Endothelial cell of umbilical vein (primary cell): ENCODE measurements around the gene C1orf185. TPM values are rescaled to one million over a fixed set of nuclear protein-coding genes. Genes with fewer than 3 reads are reported as not detected.
"Not testable (repeated sequence)": the region's sequence is repeated elsewhere in the genome, so short reads cannot be mapped to it uniquely, and the experiment has no call there.

ENCODE experiments used
- BruUV-seq: library from RNA; stranded (reverse); fragments of 400-500 nt; replicated peaks from 2 replicates; lab custom pipeline; 2021; lab: Mats Ljungman, UMichigan
- CTCF ChIA-PET: fragments of 300-600, 350-600 bp; sonication (Branson Sonifier 250); formaldehyde crosslinking; loops from one replicate; lab custom pipeline; 2021; ENCODE audit warnings: antibody characterized with exemption, inconsistent platforms; lab: Charles Lee
- POLR2A ChIA-PET: fragments of 300-600, 350-600 bp; sonication (Branson Sonifier 250); formaldehyde crosslinking; loops from one replicate; lab custom pipeline; 2021; ENCODE audit warnings: antibody characterized with exemption, inconsistent platforms; lab: Charles Lee
- DNase-seq: peaks from one replicate; pipeline ENCODE4 v3.0.0-alpha.2; 2011; ENCODE audit warnings: low read depth, low spot score
- FAIRE-seq: peaks from 2 replicates; lab custom pipeline; 2011; peaks lifted over from hg19 to GRCh38; lab: Jason Lieb, UNC
- H2AFZ ChIP-seq: 2 replicates; pipeline ENCODE4 v1.6.0; 2012; ENCODE audit warnings: low read depth, low read length, control low read depth, inconsistent platforms
- H3K27ac ChIP-seq: 2 replicates; pipeline ENCODE4 v1.5.1; 2011; ENCODE audit warnings: low read depth, mild to moderate bottlenecking, control low read depth, low read length, moderate library complexity; ENCODE audit not compliant: insufficient read depth
- H3K27me3 ChIP-seq, 2 experiments: 2 replicates each; pipeline versions ENCODE4 v1.6.0 to v1.6.1; 2011; ENCODE audit warnings: low read length in 2 of 2, mixed read lengths in 1 of 2; ENCODE audit not compliant: control insufficient read depth in 2 of 2, insufficient read depth in 2 of 2
- H3K36me3 ChIP-seq, 2 experiments: 2 replicates in 1 of 2; 3 replicates in 1 of 2; pipeline ENCODE4 v1.5.1; 2011; ENCODE audit warnings: low read length in 2 of 2, mild to moderate bottlenecking in 1 of 2, moderate library complexity in 1 of 2; ENCODE audit not compliant: control insufficient read depth in 2 of 2, insufficient read depth in 2 of 2; ENCODE audit errors: extremely low read depth in 1 of 2
- H3K4me1 ChIP-seq: 3 replicates; pipeline ENCODE4 v1.5.1; 2011; ENCODE audit warnings: mild to moderate bottlenecking, low read length; ENCODE audit not compliant: control insufficient read depth, insufficient read depth; ENCODE audit errors: extremely low read depth
- H3K4me2 ChIP-seq: 2 replicates; pipeline ENCODE4 v1.6.1; 2011; ENCODE audit warnings: low read length, control low read depth, mixed read lengths; ENCODE audit not compliant: insufficient read depth
- H3K4me3 ChIP-seq, 3 experiments: fragments of 200-600 bp in 1 of 3; sonication (generic), shearing (Covaris generic) in 1 of 3; replicated peaks in 1 of 3; 2 replicates each; pipeline ENCODE4 v1.5.1; 2011 to 2016; ENCODE audit warnings: control low read depth in 3 of 3, low read length in 3 of 3, mild to moderate bottlenecking in 2 of 3, inconsistent platforms in 1 of 3, low read depth in 1 of 3, moderate library complexity in 1 of 3; ENCODE audit not compliant: insufficient read depth in 1 of 3
- H3K79me2 ChIP-seq: 2 replicates; pipeline ENCODE4 v1.6.0; 2012; ENCODE audit warnings: low read length, inconsistent platforms; ENCODE audit not compliant: control insufficient read depth, insufficient read depth
- H3K9ac ChIP-seq: replicated peaks from 2 replicates; pipeline ENCODE3; 2011; ENCODE audit warnings: low read length, control low read depth; ENCODE audit not compliant: insufficient read depth; ENCODE audit errors: extremely low read depth
- H3K9me1 ChIP-seq: replicated peaks from 3 replicates; pipeline ENCODE4 v1.6.0; 2011; ENCODE audit warnings: mild to moderate bottlenecking, low read length; ENCODE audit not compliant: control insufficient read depth, insufficient read depth; ENCODE audit errors: extremely low read depth
- H3K9me3 ChIP-seq: replicated peaks from 2 replicates; pipeline ENCODE4 v1.5.1; 2012; ENCODE audit warnings: low read length, inconsistent platforms; ENCODE audit not compliant: control insufficient read depth, insufficient read depth
- H4K20me1 ChIP-seq: replicated peaks from 2 replicates; pipeline ENCODE3; 2011; ENCODE audit warnings: mild to moderate bottlenecking, low read length; ENCODE audit not compliant: control insufficient read depth, insufficient read depth; ENCODE audit errors: extremely low read depth
- EZH2 ChIP-seq: IDR thresholded peaks from 2 replicates; pipeline ENCODE4 v1.6.1; 2012; ENCODE audit warnings: borderline replicate concordance, low read depth, mild to moderate bottlenecking, moderate library complexity, low read length, inconsistent platforms; ENCODE audit not compliant: severe bottlenecking
- FOS ChIP-seq: IDR thresholded peaks from 2 replicates; pipeline ENCODE4 v1.6.1; 2011; ENCODE audit warnings: mild to moderate bottlenecking, low read length, moderate library complexity, borderline replicate concordance; ENCODE audit not compliant: insufficient read depth
- GATA2 ChIP-seq: IDR thresholded peaks from 2 replicates; pipeline ENCODE4 v1.7.0; 2011; ENCODE audit warnings: low read depth, mild to moderate bottlenecking, moderate library complexity, mixed read lengths, low read length; ENCODE audit not compliant: insufficient read length, insufficient read depth
- JUN ChIP-seq: IDR thresholded peaks from 2 replicates; pipeline ENCODE4 v1.6.1; 2011; ENCODE audit warnings: borderline replicate concordance, low read depth; ENCODE audit not compliant: insufficient read length, insufficient read depth
- MYC ChIP-seq: IDR thresholded peaks from one replicate; pipeline ENCODE4 v1.6.1; 2011; ENCODE audit warnings: mild to moderate bottlenecking, low read depth, low read length
- POLR2A ChIP-seq: IDR thresholded peaks from 2 replicates; pipeline ENCODE4 v1.6.1; 2012; ENCODE audit warnings: low read depth, mild to moderate bottlenecking, control low read depth, low read length
- POLR2AphosphoS5 ChIP-seq: IDR thresholded peaks from 2 replicates; pipeline ENCODE4 v1.6.1; 2012; ENCODE audit warnings: low read depth, mild to moderate bottlenecking, control low read depth, low read length, moderate library complexity; ENCODE audit not compliant: insufficient read depth
- dilution Hi-C: fragments of 300-500 bp; cut with MboI; formaldehyde crosslinking; loops from one replicate; pipeline ENCODE4 v1.15.0; 2019; ENCODE audit warnings: low sequenced_read_pairs; ENCODE audit not compliant: extremely low pct_ligation_motif_present
- intact Hi-C: fragments of 100-400 bp; cut with micrococcal nuclease; formaldehyde crosslinking; loops from one replicate; pipeline ENCODE4 v1.10.0; 2022
- polyA plus RNA-seq, 4 experiments: library from polyadenylated mRNA; depleted of rRNA in 3 of 4; stranded (reverse) in 3 of 4; unstranded in 1 of 4; fragments of >200 nt; gene quantifications; 2 replicates each; pipeline versions ENCODE4 v1.2.1 to v1.2.3, GENCODE V29; 2011 to 2012; ENCODE audit warnings: missing spikeins in 1 of 4
- total RNA-seq: library from RNA; stranded (reverse); gene quantifications from 2 replicates; pipeline ENCODE4 v1.2.3, GENCODE V29; 2021
- TF ChIP-seq, protein P1 (sequence below): IDR thresholded peaks from 2 replicates; pipeline ENCODE4 v1.6.1; 2011; ENCODE audit not compliant: insufficient read depth, insufficient read length
- TF ChIP-seq, protein P2 (sequence below), 2 donors: IDR thresholded peaks; 1 replicate in 1 of 2; 2 replicates in 1 of 2; pipeline ENCODE4 v1.5.1; 2011; ENCODE audit warnings: low read length in 2 of 2, mild to moderate bottlenecking in 2 of 2, moderate library complexity in 2 of 2, control low read depth in 1 of 2, inconsistent platforms in 1 of 2, low read depth in 1 of 2; ENCODE audit not compliant: insufficient read depth in 1 of 2; ENCODE audit errors: extremely low read depth in 1 of 2

Gene C1orf185
- total and polyA plus RNA-seq, 2 donors (not counting 3 experiments of a cell fraction or from before 2014, with no cell fraction given): not detected

DNA sequence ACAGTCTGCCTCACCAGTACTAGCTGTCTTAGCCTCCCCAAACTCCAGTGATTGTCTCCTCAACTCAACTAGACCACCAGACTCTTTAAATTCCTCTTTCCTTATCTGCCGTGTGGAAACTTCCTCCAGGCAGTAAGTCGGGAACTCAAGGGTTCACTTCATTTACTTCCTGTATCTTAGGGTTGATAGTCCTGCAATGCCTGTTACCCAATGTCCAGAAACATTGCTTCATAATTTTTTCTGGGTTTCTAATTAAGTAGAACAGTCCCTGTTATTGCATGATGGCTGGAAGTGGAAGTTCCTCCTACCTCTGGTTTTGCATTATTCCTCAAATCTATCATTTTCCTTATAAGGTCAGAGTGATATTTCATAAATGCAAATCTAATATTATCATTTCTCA, 73.2 kb downstream of the C1orf185 start:
- POLR2A ChIA-PET: no interaction called here
- TF ChIP-seq POLR2A (no peak), GATA2 (no peak), POLR2AphosphoS5 (no peak), FOS (no peak), JUN (no peak), EZH2 (no peak), MYC (no peak)
- TF ChIP-seq, protein P1, sequence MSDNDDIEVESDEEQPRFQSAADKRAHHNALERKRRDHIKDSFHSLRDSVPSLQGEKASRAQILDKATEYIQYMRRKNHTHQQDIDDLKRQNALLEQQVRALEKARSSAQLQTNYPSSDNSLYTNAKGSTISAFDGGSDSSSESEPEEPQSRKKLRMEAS: no peak
- TF ChIP-seq, protein P2, sequence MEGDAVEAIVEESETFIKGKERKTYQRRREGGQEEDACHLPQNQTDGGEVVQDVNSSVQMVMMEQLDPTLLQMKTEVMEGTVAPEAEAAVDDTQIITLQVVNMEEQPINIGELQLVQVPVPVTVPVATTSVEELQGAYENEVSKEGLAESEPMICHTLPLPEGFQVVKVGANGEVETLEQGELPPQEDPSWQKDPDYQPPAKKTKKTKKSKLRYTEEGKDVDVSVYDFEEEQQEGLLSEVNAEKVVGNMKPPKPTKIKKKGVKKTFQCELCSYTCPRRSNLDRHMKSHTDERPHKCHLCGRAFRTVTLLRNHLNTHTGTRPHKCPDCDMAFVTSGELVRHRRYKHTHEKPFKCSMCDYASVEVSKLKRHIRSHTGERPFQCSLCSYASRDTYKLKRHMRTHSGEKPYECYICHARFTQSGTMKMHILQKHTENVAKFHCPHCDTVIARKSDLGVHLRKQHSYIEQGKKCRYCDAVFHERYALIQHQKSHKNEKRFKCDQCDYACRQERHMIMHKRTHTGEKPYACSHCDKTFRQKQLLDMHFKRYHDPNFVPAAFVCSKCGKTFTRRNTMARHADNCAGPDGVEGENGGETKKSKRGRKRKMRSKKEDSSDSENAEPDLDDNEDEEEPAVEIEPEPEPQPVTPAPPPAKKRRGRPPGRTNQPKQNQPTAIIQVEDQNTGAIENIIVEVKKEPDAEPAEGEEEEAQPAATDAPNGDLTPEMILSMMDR (IDR thresholded peaks at IDR 0.05; ENCODE audit: extremely low read depth in 1 of 2, insufficient read depth in 1 of 2, low read depth in 1 of 2, low read length in 2 of 2): no peak
- no peaks in the 10 kb centered on the region for H3K36me3 ChIP-seq
- no peak for DNase-seq
- no peak overlapping the region for H3K4me3 ChIP-seq
- intact Hi-C loops (no loop called here), dilution Hi-C loops (no loop called here)
- no peaks in the 10 kb centered on the region for H3K79me2 ChIP-seq
- H3K9ac ChIP-seq: no peak overlapping the region
- no peak for FAIRE-seq
- H4K20me1 ChIP-seq: no peaks in the 10 kb centered on the region
- peaks cover 2% of the 10 kb centered on the region for H3K9me1 ChIP-seq
- no peaks in the 10 kb centered on the region for H3K4me1 ChIP-seq
- no TSS peak for BruUV-seq
- H3K4me2 ChIP-seq: no peak overlapping the region
- CTCF ChIA-PET: interaction anchor here (1.1 to 2.4 kb wide), 4 partner anchors 14 to 401 kb away, joined by 3 to 7 read pairs (median 4); no protein-coding TSS in a partner anchor
- peaks cover 4 to 11% of the 10 kb centered on the region in 2 experiments for H3K27me3 ChIP-seq
- no peak overlapping the region for H3K27ac ChIP-seq
- no peak overlapping the region for H2AFZ ChIP-seq
- no peaks in the 10 kb centered on the region for H3K9me3 ChIP-seq

DNA sequence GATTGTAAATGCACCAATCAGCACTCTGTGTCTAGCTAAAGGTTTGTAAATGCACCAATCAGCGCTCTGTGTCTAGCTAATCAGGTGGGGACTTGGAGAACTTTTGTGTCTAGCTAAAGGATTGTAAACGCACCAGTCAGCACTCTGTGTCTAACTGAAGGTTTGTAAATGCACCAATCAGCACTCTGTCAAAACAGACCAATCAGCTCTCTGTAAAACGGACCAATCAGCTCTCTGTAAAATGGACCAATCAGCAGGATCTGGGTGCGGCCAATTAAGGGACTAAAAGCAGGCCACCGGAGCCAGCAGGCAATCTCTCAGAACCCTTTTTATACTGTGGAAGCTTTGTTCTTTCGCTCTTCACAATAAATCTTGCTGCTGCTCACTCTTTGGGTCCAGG, 76.0 kb downstream of the C1orf185 start:
- H3K9ac ChIP-seq, H3K4me2 ChIP-seq, dilution Hi-C loops, H3K4me3 ChIP-seq, H3K36me3 ChIP-seq, H3K79me2 ChIP-seq, H3K27ac ChIP-seq, DNase-seq, H3K9me1 ChIP-seq, intact Hi-C loops, H3K4me1 ChIP-seq, POLR2A ChIA-PET, H2AFZ ChIP-seq, H3K9me3 ChIP-seq, BruUV-seq, FAIRE-seq, H4K20me1 ChIP-seq: not testable (repeated sequence)
- peaks cover 4 to 13% of the 10 kb centered on the region in 2 experiments for H3K27me3 ChIP-seq
- CTCF ChIA-PET: interaction anchor here (1.1 to 2.6 kb wide), 3 partner anchors 12 to 429 kb away, joined by 3 to 9 read pairs (median 3); no protein-coding TSS in a partner anchor
